GM12892 (cell line): ENCODE results near the gene PPP1R3F.

Experiments used
- POLR2AphosphoS5 ChIP-seq: IDR thresholded peaks from 2 replicates; pipeline ENCODE4 v1.6.1; 2011; ENCODE audit warnings: low read depth, low read length, control low read depth
- TAF1 ChIP-seq: IDR thresholded peaks from 2 replicates; pipeline ENCODE4 v1.6.1; 2011; ENCODE audit warnings: low read depth, mild to moderate bottlenecking, control low read depth, low read length, borderline replicate concordance

- TF ChIP-seq POLR2AphosphoS5 (no peak), TAF1 (no peak)
These were observed 21.4 kb upstream of the PPP1R3F start for GRCh38 chrX:49247916-49248811.
